SK-N-MC (cell line): ENCODE data around the gene UNK.

Experiments used
- DNase-seq: peaks from one replicate; pipeline ENCODE4 v3.0.0-alpha.2; 2011; ENCODE audit warnings: low read depth, low spot score
- H3K27ac ChIP-seq: fragments of 200-600 bp; sonication (generic); 2 replicates; pipeline ENCODE4 v1.5.1; 2016; ENCODE audit warnings: mixed run types
- H3K36me3 ChIP-seq: fragments of 200-600 bp; sonication (generic); 2 replicates; pipeline ENCODE4 v1.6.1; 2017; ENCODE audit warnings: antibody characterized with exemption, low read length, mixed read lengths; ENCODE audit not compliant: insufficient read depth
- H3K4me3 ChIP-seq: fragments of 200-600 bp; sonication (generic); 2 replicates; pipeline ENCODE4 v1.5.1; 2016
- H3K9ac ChIP-seq: fragments of 200-600 bp; sonication (generic); 2 replicates; pipeline ENCODE4 v1.8.0; 2017; ENCODE audit warnings: mixed run types, mixed read lengths; ENCODE audit not compliant: insufficient read length
- H3K9me3 ChIP-seq: fragments of 200-600 bp; sonication (generic); 2 replicates; pipeline ENCODE4 v1.6.1; 2017; ENCODE audit warnings: low read depth, mild to moderate bottlenecking, antibody characterized with exemption, low read length, moderate library complexity, mixed read lengths
- EZH2 ChIP-seq: fragments of 200-600 bp; sonication (generic); IDR thresholded peaks from one replicate; pipeline ENCODE4 v1.6.1; 2017; ENCODE audit warnings: antibody characterized with exemption
- FOXP2 ChIP-seq: optimal IDR thresholded peaks from 2 replicates; pipeline ENCODE3; 2011; ENCODE audit warnings: mild to moderate bottlenecking, moderate library complexity; ENCODE audit not compliant: insufficient read depth; ENCODE audit errors: extremely low read length, control extremely low read depth
- POLR2AphosphoS5 ChIP-seq: IDR thresholded peaks from 2 replicates; pipeline ENCODE4 v1.6.1; 2012; ENCODE audit warnings: mild to moderate bottlenecking, low read depth, low read length, borderline replicate concordance

Gene UNK

GRCh38 chr17:75824666-75825065 lies 40.1 kb downstream of the UNK start:
- H3K9ac ChIP-seq, result no peak overlapping the region

GRCh38 chr17:75825149-75825552 lies 40.5 kb downstream of the UNK start:
- Histone ChIP-seq H3K4me3 (no peak overlapping the region), H3K36me3 (peaks cover 41% of the 10 kb centered on the region; the same call in 1 of the 2 replicates), H3K9me3 (no peaks in the 10 kb centered on the region), H3K27ac (peak overlapping the region; percentile 54; the same call in 1 of the 2 replicates), H3K9ac (no peak overlapping the region)
- no peak for DNase-seq
- no peak for TF ChIP-seq POLR2AphosphoS5
- no peak for TF ChIP-seq FOXP2
- TF ChIP-seq EZH2, result no peak

More at GRCh38 chr17:75824666-75825065, 40.1 kb downstream of the UNK start:
- H3K27ac ChIP-seq, result peak overlapping the region; percentile 36; the same call in 1 of the 2 replicates
- no peaks in the 10 kb centered on the region for H3K9me3 ChIP-seq
- TF ChIP-seq EZH2 (no peak), FOXP2 (no peak), POLR2AphosphoS5 (no peak)
- H3K4me3 ChIP-seq, result no peak overlapping the region
- H3K36me3 ChIP-seq, result peaks cover 45% of the 10 kb centered on the region; the same call in 1 of the 2 replicates
- no peak for DNase-seq

- Histone ChIP-seq H3K9me3 (no peaks in the 10 kb centered on the region), H3K9ac (no peak overlapping the region), H3K4me3 (no peak overlapping the region), H3K27ac (peak overlapping the region; percentile 54; the same call in 1 of the 2 replicates), H3K36me3 (peaks cover 34% of the 10 kb centered on the region; the same call in 1 of the 2 replicates)
- TF ChIP-seq POLR2AphosphoS5 (no peak), EZH2 (no peak), FOXP2 (no peak)
- DNase-seq, result no peak
Observed at GRCh38 chr17:75825748-75826370, 41.3 kb downstream of the UNK start.

GRCh38 chr17:75826561-75827307 lies 42.1 kb downstream of the UNK start:
- Histone ChIP-seq H3K9me3 (no peaks in the 10 kb centered on the region), H3K27ac (peak overlapping the region; percentile 42; the same call in 1 of the 2 replicates), H3K36me3 (peaks cover 25% of the 10 kb centered on the region; the same call in 1 of the 2 replicates), H3K4me3 (no peak overlapping the region), H3K9ac (no peak overlapping the region)
- DNase-seq, result no peak
- TF ChIP-seq POLR2AphosphoS5 (no peak), FOXP2 (no peak), EZH2 (no peak)

GRCh38 chr17:75827308-75828075 lies 42.9 kb downstream of the UNK start:
- Histone ChIP-seq H3K4me3 (no peak overlapping the region), H3K9me3 (no peaks in the 10 kb centered on the region), H3K9ac (no peak overlapping the region), H3K27ac (0 out of 2 replicates have a peak overlapping the region, but pooled peaks have one; percentile 42), H3K36me3 (peaks cover 18% of the 10 kb centered on the region; the same call in 1 of the 2 replicates)
- TF ChIP-seq FOXP2, result no peak
- no peak for TF ChIP-seq EZH2
- TF ChIP-seq POLR2AphosphoS5, result peak; percentile 35; the same call in 1 of the 2 replicates
- DNase-seq, result no peak

GRCh38 chr17:75828076-75828400 lies 43.4 kb downstream of the UNK start:
- Histone ChIP-seq H3K36me3 (peaks cover 13% of the 10 kb centered on the region; the same call in 1 of the 2 replicates), H3K4me3 (no peak overlapping the region), H3K9me3 (no peaks in the 10 kb centered on the region), H3K9ac (no peak overlapping the region), H3K27ac (no peak overlapping the region)
- TF ChIP-seq EZH2, result no peak
- no peak for DNase-seq

- H3K4me3 ChIP-seq, result no peak overlapping the region
- TF ChIP-seq POLR2AphosphoS5 (no peak), EZH2 (no peak), FOXP2 (no peak)
- DNase-seq, result no peak
- no peak overlapping the region for H3K9ac ChIP-seq
- no peak overlapping the region for H3K27ac ChIP-seq
- H3K9me3 ChIP-seq, result no peaks in the 10 kb centered on the region
- peaks cover 7% of the 10 kb centered on the region; the same call in 1 of the 2 replicates for H3K36me3 ChIP-seq
Observed at GRCh38 chr17:75828741-75829140, 44.1 kb downstream of the UNK start.

GRCh38 chr17:75829747-75830146 lies 45.1 kb downstream of the UNK start:
- Histone ChIP-seq H3K9ac (no peak overlapping the region), H3K36me3 (peaks cover 3% of the 10 kb centered on the region; the same call in 1 of the 2 replicates), H3K4me3 (no peak overlapping the region), H3K9me3 (no peaks in the 10 kb centered on the region), H3K27ac (no peak overlapping the region)
- DNase-seq, result no peak
- TF ChIP-seq POLR2AphosphoS5 (no peak), EZH2 (no peak), FOXP2 (no peak)
